NCI-H69 (cell line): Measurements from ENCODE around the gene LEP.

Source experiments
- DNase-seq: peaks from one replicate; lab custom pipeline; 2025; lab: John Stamatoyannopoulos, UW

LEP gene

DNA sequence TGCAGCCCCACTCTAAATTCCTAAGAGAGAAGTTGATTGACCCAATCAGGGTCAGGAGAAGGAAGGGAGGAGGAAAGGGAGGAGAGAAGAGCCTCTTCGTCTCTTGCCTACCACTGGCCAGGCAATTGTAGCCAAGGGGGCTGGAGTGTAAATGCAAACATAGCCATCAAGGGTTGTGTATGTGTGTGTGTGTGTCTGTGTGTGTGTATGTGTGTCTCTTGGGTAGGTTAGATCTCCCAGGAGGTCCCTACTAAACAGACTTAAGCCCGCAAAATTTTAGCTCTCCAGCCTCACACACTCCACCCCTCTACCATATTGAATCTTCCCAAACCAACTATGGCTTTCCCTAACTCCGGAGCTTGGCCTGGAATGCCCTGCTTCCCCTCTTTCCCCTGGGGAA, 3.8 kb downstream of the LEP start:
- DNase-seq = no peak

- DNase-seq = no peak
Observed at GRCh38 chr7:128247108-128247507, 6.0 kb downstream of the LEP start.

GRCh38 chr7:128247640-128248194, 6.6 kb downstream of the LEP start:
- DNase-seq = peak; percentile 32

DNA sequence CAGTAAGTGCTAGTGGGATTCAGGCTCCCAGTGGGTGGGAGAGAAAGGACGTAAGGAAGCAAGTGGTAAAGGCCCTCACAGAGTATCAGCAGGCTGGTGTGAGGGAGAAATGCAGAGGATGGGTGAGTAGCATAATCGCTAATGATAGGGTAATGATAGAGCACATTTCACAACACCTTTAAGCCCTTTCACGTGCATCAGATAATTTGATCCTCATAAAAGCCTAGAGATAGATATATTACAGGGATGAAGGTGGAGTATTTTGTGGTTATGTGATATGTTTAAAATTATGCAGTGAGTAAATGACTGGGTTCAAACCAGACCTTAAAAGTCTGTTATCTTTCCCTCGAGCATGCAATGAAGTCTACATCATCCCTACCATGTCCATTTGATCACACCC, 10.3 kb downstream of the LEP start:
- DNase-seq = no peak

- no peak for DNase-seq
Observed at GRCh38 chr7:128253701-128254100, 12.6 kb downstream of the LEP start.

DNA sequence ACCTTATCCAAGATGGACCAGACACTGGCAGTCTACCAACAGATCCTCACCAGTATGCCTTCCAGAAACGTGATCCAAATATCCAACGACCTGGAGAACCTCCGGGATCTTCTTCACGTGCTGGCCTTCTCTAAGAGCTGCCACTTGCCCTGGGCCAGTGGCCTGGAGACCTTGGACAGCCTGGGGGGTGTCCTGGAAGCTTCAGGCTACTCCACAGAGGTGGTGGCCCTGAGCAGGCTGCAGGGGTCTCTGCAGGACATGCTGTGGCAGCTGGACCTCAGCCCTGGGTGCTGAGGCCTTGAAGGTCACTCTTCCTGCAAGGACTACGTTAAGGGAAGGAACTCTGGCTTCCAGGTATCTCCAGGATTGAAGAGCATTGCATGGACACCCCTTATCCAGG, 13.4 kb downstream of the LEP start:
- DNase-seq = no peak

GRCh38 chr7:128255271-128255670, 14.2 kb downstream of the LEP start:
- no peak for DNase-seq

DNA sequence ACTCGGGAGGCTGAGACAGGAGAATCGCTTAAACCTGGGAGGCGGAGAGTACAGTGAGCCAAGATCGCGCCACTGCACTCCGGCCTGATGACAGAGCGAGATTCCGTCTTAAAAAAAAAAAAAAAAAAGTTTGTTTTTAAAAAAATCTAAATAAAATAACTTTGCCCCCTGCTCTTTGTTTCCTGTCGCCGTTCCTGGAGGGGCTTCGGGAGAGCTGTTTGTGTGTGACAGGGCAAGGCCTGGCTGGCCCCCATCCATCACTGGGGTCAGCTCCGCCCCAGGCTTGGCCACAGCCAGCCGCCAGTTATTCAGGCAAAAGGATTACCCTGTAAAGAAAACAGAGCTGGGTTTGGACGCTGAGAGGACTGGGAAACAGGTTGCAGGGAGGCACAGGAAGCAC, 16.4 kb downstream of the LEP start:
- no peak for DNase-seq

DNA sequence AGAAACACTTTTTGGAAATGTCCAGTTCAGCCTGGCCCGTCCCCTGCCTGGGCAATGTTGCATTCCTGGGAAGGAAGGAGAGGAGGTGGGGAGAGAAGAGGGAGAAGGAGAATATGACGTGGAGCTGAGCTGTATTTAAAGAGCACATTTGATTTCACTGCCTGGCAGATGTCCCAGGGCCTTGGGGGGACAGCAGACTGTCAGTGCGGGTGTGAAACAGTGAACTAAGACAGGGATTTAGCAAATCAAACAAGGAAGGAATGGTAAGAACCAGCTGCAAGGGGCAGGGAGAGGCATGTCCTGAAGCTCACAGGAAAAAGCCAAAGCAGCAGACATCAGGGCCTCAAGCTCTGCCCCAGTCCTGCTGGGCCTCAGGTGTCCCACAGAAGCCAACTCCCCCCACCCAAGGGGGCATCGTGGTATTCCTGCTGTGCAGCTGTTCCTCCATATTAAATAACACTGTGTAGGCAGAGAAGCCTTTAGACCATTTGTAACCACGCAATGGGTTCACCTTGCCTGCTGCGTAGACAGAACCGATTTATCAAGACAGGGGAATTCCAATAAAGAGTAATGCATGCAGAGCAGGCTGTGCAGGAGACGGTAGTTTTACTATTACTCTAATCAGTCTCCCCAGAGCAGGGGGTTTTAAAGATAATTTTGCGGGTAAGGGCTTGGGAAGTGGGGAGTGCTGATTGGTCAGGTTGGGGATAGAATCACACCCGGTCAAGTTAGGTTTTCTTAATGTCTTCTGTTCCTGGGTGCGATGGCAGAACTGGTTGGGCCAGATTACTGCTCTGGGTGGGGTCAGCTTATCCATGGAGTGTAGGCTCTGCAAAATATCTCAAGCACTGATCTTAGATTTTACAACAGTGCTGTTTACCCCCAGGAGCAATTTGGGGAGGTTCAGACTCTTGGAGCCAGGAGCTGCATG, 18.3 kb downstream of the LEP start:
- peak; percentile 29 for DNase-seq

- DNase-seq = no peak
Observed at GRCh38 chr7:128260069-128260795, 19.2 kb downstream of the LEP start.

GRCh38 chr7:128262273-128263028, 21.4 kb downstream of the LEP start:
- no peak for DNase-seq

- DNase-seq = no peak
Observed at GRCh38 chr7:128263420-128263819, 22.3 kb downstream of the LEP start.

- DNase-seq = no peak
Observed at GRCh38 chr7:128264477-128264876, 23.4 kb downstream of the LEP start.

DNA sequence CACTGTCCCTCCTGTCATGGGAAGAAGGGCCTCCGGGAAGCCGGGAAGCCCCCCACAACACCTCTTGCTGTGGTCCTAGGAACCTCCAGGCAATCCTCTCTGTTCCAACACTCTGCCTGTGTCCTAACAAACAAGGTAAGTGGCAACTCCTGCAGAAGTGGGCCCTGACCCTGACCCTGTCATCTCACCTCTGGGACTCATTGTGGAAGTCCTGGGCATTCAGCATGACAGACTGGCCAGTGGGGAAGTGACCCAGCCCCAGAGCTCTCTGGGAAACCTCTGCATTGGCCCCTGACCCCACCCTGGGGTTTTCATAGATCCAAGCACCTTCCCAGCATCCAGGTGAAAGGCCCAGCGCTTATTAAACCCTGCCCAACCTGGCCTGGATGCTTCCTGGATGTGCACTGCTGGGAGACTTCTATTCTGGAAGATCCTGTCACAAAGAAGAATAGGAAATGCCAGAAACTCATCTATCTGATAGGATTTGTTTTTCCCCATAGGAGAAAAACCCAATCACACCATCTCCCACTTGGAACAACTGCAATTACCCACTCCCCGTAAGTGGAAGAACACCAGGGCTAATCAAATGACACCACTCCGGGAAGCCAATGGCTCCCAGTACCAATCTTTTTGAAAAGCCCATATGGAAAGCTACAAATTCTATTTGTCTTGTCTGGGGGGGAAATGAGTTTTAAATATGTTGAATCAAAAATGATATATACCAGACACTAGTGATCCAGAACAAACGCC, 24.3 kb downstream of the LEP start:
- no peak for DNase-seq

GRCh38 chr7:128265906-128266300, 24.8 kb downstream of the LEP start:
- DNase-seq = peak; percentile 38

DNA sequence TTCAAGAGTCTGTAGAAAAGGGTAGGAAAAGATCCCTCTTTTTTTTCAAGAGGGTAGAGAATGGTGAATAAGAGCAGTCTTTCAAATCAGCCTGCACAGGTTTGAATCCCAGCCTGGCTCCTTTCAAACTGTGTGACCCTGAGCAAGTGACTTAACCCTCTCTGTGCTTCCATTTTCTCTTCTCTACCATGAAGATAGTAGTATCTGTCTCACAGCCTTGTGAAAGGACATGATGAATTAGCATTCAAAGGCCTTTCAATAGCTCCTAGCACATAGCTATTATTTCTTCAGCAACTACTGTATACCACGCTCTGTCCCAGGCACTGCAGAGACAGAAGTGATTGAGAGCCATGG, 25.4 kb downstream of the LEP start:
- DNase-seq = no peak

DNA sequence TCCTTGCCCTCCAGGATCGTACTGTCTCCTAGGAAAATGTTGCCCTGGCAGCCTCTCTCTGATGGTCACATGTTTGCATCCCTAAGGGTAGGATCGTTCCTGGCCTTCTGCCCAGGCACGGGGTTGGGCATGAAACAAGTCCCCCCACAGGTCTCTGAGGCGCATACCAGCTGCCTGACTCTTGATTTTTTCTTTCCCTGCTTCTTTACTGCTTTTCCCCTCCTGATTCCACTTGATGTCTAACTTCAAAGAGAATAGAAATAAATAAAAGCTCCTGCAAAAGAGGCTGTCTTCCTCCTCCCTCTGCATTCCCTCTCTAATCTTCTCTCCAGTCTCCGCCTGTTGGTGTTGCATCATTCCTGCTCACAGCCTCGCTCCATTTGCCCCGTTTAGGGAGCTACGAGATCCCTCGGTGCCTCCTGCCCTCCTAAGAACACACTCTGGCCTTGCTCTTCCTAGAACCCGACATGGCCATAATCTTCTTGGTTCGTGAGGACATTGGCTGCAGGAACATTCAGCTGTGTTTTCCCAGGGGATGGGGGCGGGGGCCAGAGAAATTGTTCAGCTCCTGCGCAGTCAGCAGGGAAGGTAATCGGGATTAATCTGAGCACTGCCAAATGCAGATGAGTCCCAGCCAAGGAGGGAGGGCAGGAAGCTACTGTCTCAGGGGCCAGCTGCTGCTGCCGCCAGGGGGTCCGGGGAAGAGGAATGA, 26.0 kb downstream of the LEP start:
- peak; percentile 94 for DNase-seq

- no peak for DNase-seq
Observed at GRCh38 chr7:128267595-128267924, 26.5 kb downstream of the LEP start.

- DNase-seq = no peak
Observed at GRCh38 chr7:128268233-128268632, 27.2 kb downstream of the LEP start.

DNA sequence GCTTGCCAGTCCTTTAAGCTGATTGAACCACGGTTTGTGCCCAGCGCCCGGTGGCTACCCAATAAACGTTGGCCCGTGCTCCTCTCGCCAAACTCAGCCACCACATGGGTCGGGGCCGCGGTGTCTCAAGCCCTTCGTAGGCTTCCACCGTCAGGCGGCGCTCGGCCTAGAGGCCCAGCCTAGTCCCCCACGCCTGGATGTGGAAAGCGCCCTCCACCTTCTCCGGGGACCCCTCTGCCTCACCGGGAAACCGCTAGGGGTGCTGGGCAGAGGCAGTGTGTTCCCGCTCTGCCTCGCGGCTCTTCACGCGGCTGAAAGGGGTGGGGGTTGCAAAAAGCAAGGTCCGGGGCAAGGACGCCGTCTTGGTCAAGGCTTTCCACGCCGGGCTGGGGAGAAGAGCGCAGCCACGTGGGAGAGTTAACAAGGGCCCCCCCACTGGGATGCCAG, 29.8 kb downstream of the LEP start:
- DNase-seq = no peak

- DNase-seq = no peak
Observed at GRCh38 chr7:128271471-128271941, 30.4 kb downstream of the LEP start.
